ENCODE data around the gene ACTL7B.
"Not testable (repeated sequence)": the region's sequence is repeated elsewhere in the genome, so short reads cannot be mapped to it uniquely, and the experiment has no call there.

Gene ACTL7B

GRCh38 chr9:108869092-108869725 lies 13.4 kb upstream of the ACTL7B start:
- DNase-seq (ENCODE audit: low spot score), result peak; percentile 63

GRCh38 chr9:108867829-108868228 lies 12.0 kb upstream of the ACTL7B start:
- DNase-seq (ENCODE audit: low spot score), result no peak

GRCh38 chr9:108867116-108867515 lies 11.3 kb upstream of the ACTL7B start:
- no peak for DNase-seq (ENCODE audit: low spot score)

- DNase-seq (ENCODE audit: low spot score), result no peak
Measured at GRCh38 chr9:108866001-108866420, 10.2 kb upstream of the ACTL7B start.

GRCh38 chr9:108865037-108865436 lies 9.3 kb upstream of the ACTL7B start:
- DNase-seq (ENCODE audit: low spot score), result peak; percentile 35

- DNase-seq (ENCODE audit: low spot score), result no peak
Measured at GRCh38 chr9:108864446-108864845, 8.7 kb upstream of the ACTL7B start.

GRCh38 chr9:108863891-108864290 lies 8.1 kb upstream of the ACTL7B start:
- DNase-seq (ENCODE audit: low spot score), result no peak

- no peak for DNase-seq (ENCODE audit: low spot score)
Measured at GRCh38 chr9:108861997-108862396, 6.2 kb upstream of the ACTL7B start, which contains the start of gene ACTL7A. ACTL7A (plus strand) TSS chr9:108862266; CDS start chr9:108862323, 57 bp downstream.

- DNase-seq (ENCODE audit: low spot score), result no peak
Measured at GRCh38 chr9:108861464-108861863, 5.7 kb upstream of the ACTL7B start.

GRCh38 chr9:108860764-108861163 lies 5.0 kb upstream of the ACTL7B start:
- no peak for DNase-seq (ENCODE audit: low spot score)

- DNase-seq (ENCODE audit: low spot score), result no peak
Measured at GRCh38 chr9:108860354-108860753, 4.6 kb upstream of the ACTL7B start.

- DNase-seq (ENCODE audit: low spot score), result peak; percentile 57
Measured at GRCh38 chr9:108859459-108860114, 3.8 kb upstream of the ACTL7B start.

- no peak for DNase-seq (ENCODE audit: low spot score)
Measured at GRCh38 chr9:108857572-108857971, 1.8 kb upstream of the ACTL7B start.

- no peak for DNase-seq (ENCODE audit: low spot score)
Measured at GRCh38 chr9:108855529-108855886, 278 bp downstream of the ACTL7B start.

GRCh38 chr9:108854641-108855528 lies 901 bp downstream of the ACTL7B start:
- DNase-seq (ENCODE audit: low spot score), result no peak

GRCh38 chr9:108854094-108854493 lies 1.7 kb downstream of the ACTL7B start:
- DNase-seq (ENCODE audit: low spot score), result no peak

GRCh38 chr9:108852079-108852478 lies 3.7 kb downstream of the ACTL7B start:
- no peak for DNase-seq (ENCODE audit: low spot score)

GRCh38 chr9:108851138-108851537 lies 4.6 kb downstream of the ACTL7B start:
- no peak for DNase-seq (ENCODE audit: low spot score)

GRCh38 chr9:108850293-108850897 lies 5.4 kb downstream of the ACTL7B start:
- DNase-seq (ENCODE audit: low spot score), result peak; percentile 26

- not testable (repeated sequence) for DNase-seq (ENCODE audit: low spot score)
Measured at GRCh38 chr9:108848296-108848695, 7.5 kb downstream of the ACTL7B start.

- DNase-seq (ENCODE audit: low spot score), result no peak
Measured at GRCh38 chr9:108845947-108846346, 9.8 kb downstream of the ACTL7B start.

GRCh38 chr9:108845507-108845906 lies 10.3 kb downstream of the ACTL7B start:
- DNase-seq (ENCODE audit: low spot score), result no peak
